IMR-90 (cell line): ENCODE measurements around the gene EDN3. TPM values are rescaled to one million over a fixed set of nuclear protein-coding genes. Genes with fewer than 3 reads are reported as not detected.

Experiments
- ATAC-seq: fragments of 200-7000 bp; cut with Tn5 transposase; 2 replicates; pipeline ENCODE4 v1.9.1; 2020; ENCODE audit warnings: low read depth, mild to moderate bottlenecking, moderate library complexity
- BruUV-seq: library from RNA; stranded (reverse); fragments of 400-500 nt; replicated peaks from 2 replicates; lab custom pipeline; 2021; lab: Mats Ljungman, UMichigan
- CTCF ChIA-PET: fragments of 300-600 bp; formaldehyde crosslinking; extraction: SDS; loops from one replicate; lab custom pipeline; 2021; ENCODE audit warnings: antibody characterized with exemption; lab: Yijun Ruan, JAX
- POLR2A ChIA-PET: fragments of 300-600 bp; sonication (Branson Sonifier 250); formaldehyde crosslinking; loops from one replicate; lab custom pipeline; 2022; ENCODE audit warnings: antibody characterized with exemption; ENCODE audit not compliant: unreplicated experiment; lab: Charles Lee
- DNase-seq: peaks from one replicate; pipeline ENCODE4 v3.0.0; 2013
- H2AFZ ChIP-seq: replicated peaks from 2 replicates; pipeline ENCODE3; 2013; ENCODE audit warnings: low read length, mild to moderate bottlenecking; ENCODE audit not compliant: poor library complexity
- H2AK5ac ChIP-seq: 2 replicates; pipeline ENCODE4 v1.6.1; 2013; ENCODE audit warnings: low read depth, low read length, inconsistent platforms
- H2AK9ac ChIP-seq: replicated peaks from 2 replicates; pipeline ENCODE3; 2013; ENCODE audit warnings: mild to moderate bottlenecking, low read depth, low read length, moderate library complexity; ENCODE audit not compliant: poor library complexity
- H2BK120ac ChIP-seq: 2 replicates; pipeline ENCODE4 v1.6.1; 2013; ENCODE audit warnings: low read depth, low read length, inconsistent platforms
- H2BK15ac ChIP-seq: 3 replicates; pipeline ENCODE4 v1.6.1; 2013; ENCODE audit warnings: low read depth, low read length, inconsistent platforms
- H2BK20ac ChIP-seq: 2 replicates; pipeline ENCODE4 v1.6.1; 2013; ENCODE audit warnings: low read depth, mild to moderate bottlenecking, inconsistent platforms, low read length, moderate library complexity
- H2BK5ac ChIP-seq: 2 replicates; pipeline ENCODE4 v1.6.1; 2013; ENCODE audit warnings: mild to moderate bottlenecking, low read depth, low read length, inconsistent platforms; ENCODE audit not compliant: poor library complexity, severe bottlenecking
- H3K14ac ChIP-seq: replicated peaks from 2 replicates; pipeline ENCODE4 v1.6.1; 2013; ENCODE audit warnings: low read depth, low read length, inconsistent platforms
- H3K18ac ChIP-seq: 2 replicates; pipeline ENCODE4 v1.6.1; 2013; ENCODE audit warnings: low read depth, low read length, control low read depth
- H3K23ac ChIP-seq: 2 replicates; pipeline ENCODE4 v1.6.1; 2013; ENCODE audit warnings: low read depth, low read length, inconsistent platforms
- H3K27ac ChIP-seq: 2 replicates; pipeline ENCODE4 v1.5.1; 2013; ENCODE audit warnings: mild to moderate bottlenecking, control low read depth, low read length; ENCODE audit not compliant: insufficient read depth
- H3K27me3 ChIP-seq: 2 replicates; pipeline ENCODE4 v1.6.1; 2013; ENCODE audit warnings: low read length; ENCODE audit not compliant: control insufficient read depth, insufficient read depth
- H3K36me3 ChIP-seq: 2 replicates; pipeline ENCODE4 v1.6.1; 2013; ENCODE audit warnings: low read length, mixed read lengths; ENCODE audit not compliant: control insufficient read depth, insufficient read depth
- H3K4ac ChIP-seq: 2 replicates; pipeline ENCODE4 v1.6.1; 2013; ENCODE audit warnings: low read depth, low read length, inconsistent platforms
- H3K4me1 ChIP-seq: 2 replicates; pipeline ENCODE4 v1.6.1; 2013; ENCODE audit warnings: low read length, mixed read lengths; ENCODE audit not compliant: control insufficient read depth, insufficient read depth
- H3K4me2 ChIP-seq: 2 replicates; pipeline ENCODE4 v1.6.1; 2013; ENCODE audit warnings: low read depth, mild to moderate bottlenecking, control low read depth, low read length, moderate library complexity
- H3K4me3 ChIP-seq: 2 replicates; pipeline ENCODE4 v1.5.1; 2013; ENCODE audit warnings: low read depth, mild to moderate bottlenecking, control low read depth, low read length, moderate library complexity; ENCODE audit not compliant: insufficient read depth
- H3K56ac ChIP-seq: 2 replicates; pipeline ENCODE4 v1.6.1; 2013; ENCODE audit warnings: low read length, inconsistent platforms; ENCODE audit not compliant: insufficient read depth; ENCODE audit errors: extremely low read depth
- H3K79me1 ChIP-seq, 2 experiments: 2 replicates each; pipeline ENCODE4 v1.6.1; 2013; ENCODE audit warnings: low read length in 2 of 2, inconsistent platforms in 1 of 2, low read depth in 1 of 2
- H3K9ac ChIP-seq: 2 replicates; pipeline ENCODE4 v1.6.1; 2013; ENCODE audit warnings: low read depth, low read length, control low read depth
- H3K9me1 ChIP-seq: 2 replicates; pipeline ENCODE4 v1.6.1; 2013; ENCODE audit warnings: low read length, inconsistent platforms; ENCODE audit not compliant: insufficient read depth
- H3K9me3 ChIP-seq: 2 replicates; pipeline ENCODE4 v1.6.1; 2013; ENCODE audit warnings: low read length; ENCODE audit not compliant: control insufficient read depth, insufficient read depth
- H4K20me1 ChIP-seq: 2 replicates; pipeline ENCODE4 v1.6.1; 2013; ENCODE audit warnings: low read length, inconsistent platforms; ENCODE audit not compliant: insufficient read depth
- H4K5ac ChIP-seq: 2 replicates; pipeline ENCODE4 v1.6.1; 2013; ENCODE audit warnings: mild to moderate bottlenecking, low read depth, low read length, control low read depth
- H4K8ac ChIP-seq, 2 experiments: 2 replicates each; pipeline ENCODE4 v1.6.1; 2013; ENCODE audit warnings: low read depth in 2 of 2, low read length in 2 of 2, control low read depth in 1 of 2, inconsistent platforms in 1 of 2
- H4K91ac ChIP-seq: 2 replicates; pipeline ENCODE4 v1.6.1; 2013; ENCODE audit warnings: low read depth, low read length, inconsistent platforms; ENCODE audit not compliant: insufficient read depth
- CHD1 ChIP-seq: IDR thresholded peaks from 2 replicates; pipeline ENCODE4 v1.6.1; 2012; ENCODE audit warnings: low read depth, low read length, improper control_type of control experiment
- CTCF ChIP-seq: conservative IDR thresholded peaks from 2 replicates; pipeline ENCODE4 v1.5.1; 2012; ENCODE audit warnings: mild to moderate bottlenecking, low read depth, low read length, improper control_type of control experiment
- RCOR1 ChIP-seq: IDR thresholded peaks from 2 replicates; pipeline ENCODE4 v1.6.1; 2012; ENCODE audit warnings: mild to moderate bottlenecking, low read length, improper control_type of control experiment; ENCODE audit not compliant: insufficient replicate concordance
- WGBS, 2 experiments: methylation state at CpG; one replicate each; pipeline versions ENCODE4 v1.1.5 to v1.1.7; 2013; ENCODE audit warnings: missing lambda C conversion rate in 2 of 2; ENCODE audit not compliant: insufficient read length in 1 of 2; ENCODE audit errors: extremely low coverage in 2 of 2; 5-methylcytosine and 5-hydroxymethylcytosine counted together
- dilution Hi-C: fragments of 300-500 bp; cut with HindIII; formaldehyde crosslinking; loops from one replicate; pipeline ENCODE4 v1.14.3; 2018; ENCODE audit warnings: low sequenced_read_pairs; ENCODE audit not compliant: unreplicated experiment
- in situ Hi-C: fragments of 300-500 bp; cut with MboI; formaldehyde crosslinking; loops from 3 replicates; pipeline ENCODE4 v1.14.3; 2019; ENCODE audit warnings: low sequenced_read_pairs, inconsistent platforms, mixed read lengths
- intact Hi-C: fragments of 100-400 bp; cut with micrococcal nuclease; formaldehyde crosslinking; loops from 2 replicates; pipeline ENCODE4 v1.10.0; 2022
- polyA plus RNA-seq, 3 experiments: library from polyadenylated mRNA; depleted of rRNA; stranded (reverse); fragments of >200 nt; gene quantifications; 2 replicates each; pipeline ENCODE4 v1.2.3, GENCODE V29; 2012; ENCODE audit warnings: low replicate concordance in 1 of 3
- total RNA-seq: library from RNA; depleted of rRNA; stranded (reverse); fragments of >200 nt; gene quantifications from 2 replicates; pipeline ENCODE4 v1.2.3, GENCODE V29; 2012

The EDN3 gene
- total and polyA plus RNA-seq, 2 of the 4 experiments (the other 2 are of a cell fraction): not detected

DNA sequence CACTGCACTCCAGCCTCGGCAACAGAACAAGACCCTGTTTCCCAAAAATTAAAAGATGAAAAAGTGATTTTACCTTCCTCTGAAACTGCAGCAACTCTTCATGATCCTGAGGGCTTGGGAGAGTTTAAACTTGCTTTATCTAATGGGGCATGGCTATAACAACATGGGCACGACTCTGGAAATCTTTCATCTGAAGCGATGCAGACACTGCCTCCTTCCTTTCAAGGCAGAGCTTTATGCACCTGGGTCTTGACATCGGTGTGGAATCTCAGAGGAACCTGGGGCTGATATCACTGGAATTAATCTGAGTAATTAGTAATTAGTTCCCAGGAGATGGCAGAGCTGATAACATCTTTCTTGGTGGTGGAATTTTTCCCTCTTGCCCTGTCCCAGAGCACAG is 52.1 kb downstream of the EDN3 start:
- H3K4me1 ChIP-seq: no peaks in the 10 kb centered on the region
- no peak overlapping the region for H3K4me3 ChIP-seq
- H3K9ac ChIP-seq: no peak overlapping the region
- intact Hi-C loops (no loop called here), dilution Hi-C loops (no loop called here), in situ Hi-C loops (no loop called here)
- no peak overlapping the region for H2BK5ac ChIP-seq
- no peak overlapping the region for H3K4me2 ChIP-seq
- CTCF ChIA-PET: no interaction called here
- H3K23ac ChIP-seq: no peak overlapping the region
- no peaks in the 10 kb centered on the region for H3K79me1 ChIP-seq
- H2BK120ac ChIP-seq: no peak overlapping the region
- no peak overlapping the region for H4K5ac ChIP-seq
- no peak overlapping the region for H3K18ac ChIP-seq
- WGBS, 2 experiments: 20% methylated on average over 2 of the region's 4 CpGs; no CpG with 5 or more reads in 1 of the 2 experiments
- H3K14ac ChIP-seq: no peak overlapping the region
- no peak overlapping the region for H2AK9ac ChIP-seq
- H3K36me3 ChIP-seq: no peaks in the 10 kb centered on the region
- DNase-seq (no peak), ATAC-seq (no peak)
- no peak overlapping the region for H2AK5ac ChIP-seq
- no peak overlapping the region for H2BK20ac ChIP-seq
- H4K91ac ChIP-seq: no peak overlapping the region
- no peak overlapping the region for H2BK15ac ChIP-seq
- H3K56ac ChIP-seq: no peak overlapping the region
- peaks cover 14% of the 10 kb centered on the region; the same call in 1 of the 2 replicates for H3K9me3 ChIP-seq
- no peaks in the 10 kb centered on the region for H3K9me1 ChIP-seq
- TF ChIP-seq CHD1: no peak
- no peak for TF ChIP-seq RCOR1
- no peak for TF ChIP-seq CTCF
- POLR2A ChIA-PET: no interaction called here
- no peak overlapping the region for H3K27ac ChIP-seq
- H3K4ac ChIP-seq: no peak overlapping the region
- no peak overlapping the region for H4K8ac ChIP-seq
- no peaks in the 10 kb centered on the region for H3K27me3 ChIP-seq
- no peaks in the 10 kb centered on the region for H4K20me1 ChIP-seq
- no peak overlapping the region for H2AFZ ChIP-seq
- BruUV-seq: no TSS peak
